ENCODE data around the gene OGFOD1.
"Not testable (repeated sequence)": the region's sequence is repeated elsewhere in the genome, so short reads cannot be mapped to it uniquely, and the experiment has no call there.

Gene OGFOD1

DNA sequence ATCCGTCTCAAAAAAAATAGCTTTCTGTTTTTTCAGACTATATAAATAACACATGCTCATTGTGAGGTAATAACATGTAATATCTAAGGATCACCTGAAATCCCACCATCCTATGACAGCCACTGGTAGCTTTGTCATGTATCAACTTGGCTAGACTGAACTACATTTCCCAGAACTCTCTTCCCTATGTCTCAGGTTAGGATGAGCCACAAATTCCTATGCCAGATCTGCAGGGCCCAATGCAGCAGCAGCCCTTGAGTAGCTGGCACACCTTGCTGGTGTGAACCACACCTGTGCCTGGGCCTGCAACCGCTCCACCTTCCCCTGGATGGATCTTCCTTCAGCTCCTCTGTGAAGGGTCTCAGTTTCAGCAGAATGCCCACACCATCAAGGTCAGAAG, 28.1 kb downstream of the OGFOD1 start:
- DNase-seq (ENCODE audit: low read depth, low spot score): no peak

DNA sequence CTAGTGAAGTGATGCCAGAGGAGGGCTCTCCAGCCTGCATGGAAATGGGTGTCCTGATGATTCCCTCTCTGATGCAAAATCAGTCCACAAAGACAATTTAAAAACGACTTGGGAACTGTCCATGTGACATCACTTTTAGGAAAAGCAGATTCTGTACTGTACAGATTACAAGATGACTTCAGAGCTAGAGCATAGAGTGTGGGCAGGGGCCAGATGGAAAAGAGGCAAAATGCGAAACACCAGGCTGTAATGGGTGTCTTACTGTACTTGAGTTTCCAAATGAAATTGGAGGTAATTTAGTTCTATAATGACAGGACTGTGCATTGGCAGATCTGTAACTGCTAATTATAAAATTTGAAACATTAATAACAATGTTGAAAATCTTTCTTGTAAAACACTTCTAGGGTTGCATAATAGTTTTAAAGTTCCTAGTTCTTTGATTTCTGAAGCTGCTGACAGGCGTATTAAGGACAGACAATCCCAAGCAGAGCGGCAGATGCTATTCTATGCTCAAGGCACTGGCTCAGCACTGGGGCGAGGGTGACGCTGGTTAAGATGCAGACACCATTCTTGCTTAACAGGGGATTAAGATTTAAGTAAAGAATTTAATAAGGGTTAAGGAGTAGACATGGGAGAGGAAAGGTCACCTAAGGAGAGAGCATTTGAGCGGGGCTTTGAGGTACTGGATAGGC, 29.6 kb downstream of the OGFOD1 start:
- no peak for DNase-seq (ENCODE audit: low read depth, low spot score)

DNA sequence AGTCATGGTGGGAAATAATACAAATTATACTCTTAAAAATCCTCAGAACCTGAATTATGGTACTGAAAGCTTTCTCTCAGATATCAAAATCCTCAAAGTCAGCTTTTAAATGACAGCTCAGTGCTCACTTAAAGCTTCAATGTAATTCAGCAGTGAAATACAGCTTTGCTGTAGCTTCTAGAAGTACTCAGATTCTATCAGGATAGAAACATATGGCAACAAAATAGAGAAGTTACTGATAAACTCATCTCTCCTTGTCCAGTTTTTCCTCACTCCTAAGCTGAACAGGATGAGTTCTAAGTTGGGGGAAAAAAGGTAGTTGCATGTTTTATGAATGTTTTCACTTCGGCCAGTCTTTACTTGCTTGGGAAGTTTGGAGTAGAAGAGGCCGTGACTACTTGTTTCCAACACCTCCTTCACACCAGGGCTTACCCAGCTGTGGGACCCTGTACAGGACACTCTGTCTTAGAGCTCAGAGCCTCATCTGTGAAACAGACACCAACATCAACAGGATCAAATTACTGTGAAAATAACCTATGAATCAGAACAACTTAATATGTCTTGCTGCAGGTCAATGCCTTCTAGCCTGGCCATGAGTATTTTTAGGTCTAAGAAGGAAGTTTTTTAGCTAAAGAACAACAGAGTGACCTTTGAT, 30.2 kb downstream of the OGFOD1 start:
- DNase-seq (ENCODE audit: low read depth, low spot score): peak; percentile 18

DNA sequence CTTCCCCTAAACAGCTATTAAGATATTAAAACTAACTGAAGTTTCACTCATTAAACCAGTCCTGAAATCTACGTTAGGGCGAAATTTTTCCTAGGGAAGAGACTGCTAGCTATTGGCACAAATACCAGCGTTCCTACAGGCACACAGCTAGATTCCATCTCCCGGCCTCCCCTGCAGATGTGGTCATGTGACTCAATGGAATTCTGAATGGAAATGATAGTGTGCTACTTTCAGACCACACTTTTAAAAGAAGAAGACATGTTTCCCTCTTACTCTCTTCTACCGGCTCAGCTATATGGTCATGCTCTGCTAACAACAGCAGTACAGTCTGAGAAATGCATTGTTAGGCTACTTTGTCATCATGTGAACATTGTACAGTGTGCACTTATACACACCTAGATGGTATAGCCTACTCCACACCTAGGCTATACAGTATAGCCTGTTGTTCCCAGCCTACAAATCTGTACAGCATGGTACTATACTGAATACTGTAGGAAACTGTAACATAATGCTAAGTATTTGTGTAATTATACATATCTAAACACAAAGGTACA, 31.4 kb downstream of the OGFOD1 start:
- DNase-seq (ENCODE audit: low read depth, low spot score): no peak

DNA sequence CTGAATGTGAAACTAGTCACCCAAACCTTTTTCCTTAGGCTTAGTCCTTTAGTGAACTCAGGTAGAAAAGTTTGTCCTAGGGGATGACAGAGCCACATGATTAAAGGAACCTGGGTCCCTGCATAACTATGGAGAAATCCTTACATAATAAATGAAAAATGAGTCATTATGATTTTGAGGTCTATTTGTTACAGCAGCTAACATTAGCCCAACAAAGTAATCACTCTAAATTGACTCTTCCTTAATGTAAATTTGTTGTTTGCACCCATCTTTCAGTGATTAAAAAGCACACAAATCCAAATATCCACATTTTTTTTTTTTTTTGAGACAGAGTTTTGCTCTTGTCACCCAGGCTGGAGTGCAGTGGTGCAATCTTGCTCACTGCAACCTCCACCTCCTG, 32.0 kb downstream of the OGFOD1 start:
- DNase-seq (ENCODE audit: low read depth, low spot score): no peak

DNA sequence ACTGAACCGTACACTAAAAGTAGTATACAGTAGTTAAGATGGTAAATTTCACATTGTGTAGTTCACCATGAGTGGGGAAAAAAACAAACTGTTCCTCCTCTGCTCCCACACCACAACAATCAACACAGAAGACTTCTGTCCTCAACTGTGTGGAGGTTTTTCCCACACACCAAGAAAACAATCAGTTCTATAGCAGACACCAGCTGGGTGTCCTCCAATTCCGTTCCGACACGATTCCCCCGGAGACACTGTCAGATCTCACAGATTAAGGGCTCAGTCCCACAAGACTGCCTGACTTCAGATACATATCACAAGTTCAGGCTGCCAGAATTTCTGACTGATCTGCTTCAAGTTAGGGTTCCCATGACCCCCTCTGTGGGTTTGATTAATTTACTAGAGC, 36.7 kb downstream of the OGFOD1 start:
- DNase-seq (ENCODE audit: low read depth, low spot score): no peak

DNA sequence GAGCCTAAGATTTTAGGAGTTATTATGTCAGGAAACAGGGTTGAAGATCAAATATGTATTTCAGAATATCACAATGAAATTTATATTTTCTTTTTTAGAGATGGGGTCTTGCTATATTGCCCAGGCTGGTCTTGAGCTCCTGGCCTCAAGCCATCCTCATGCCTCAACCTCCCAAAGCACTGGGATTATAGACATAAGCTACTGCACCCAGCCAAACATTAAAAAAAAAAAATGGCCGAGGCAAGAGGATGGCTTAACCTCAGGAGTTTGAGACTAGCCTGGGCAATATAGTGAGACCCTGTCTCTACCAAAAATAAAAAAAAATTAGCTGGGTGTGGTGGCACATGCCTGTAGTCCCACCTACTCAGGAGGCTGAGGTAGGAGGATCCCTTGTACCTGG, 37.5 kb downstream of the OGFOD1 start:
- DNase-seq (ENCODE audit: low read depth, low spot score): not testable (repeated sequence)

DNA sequence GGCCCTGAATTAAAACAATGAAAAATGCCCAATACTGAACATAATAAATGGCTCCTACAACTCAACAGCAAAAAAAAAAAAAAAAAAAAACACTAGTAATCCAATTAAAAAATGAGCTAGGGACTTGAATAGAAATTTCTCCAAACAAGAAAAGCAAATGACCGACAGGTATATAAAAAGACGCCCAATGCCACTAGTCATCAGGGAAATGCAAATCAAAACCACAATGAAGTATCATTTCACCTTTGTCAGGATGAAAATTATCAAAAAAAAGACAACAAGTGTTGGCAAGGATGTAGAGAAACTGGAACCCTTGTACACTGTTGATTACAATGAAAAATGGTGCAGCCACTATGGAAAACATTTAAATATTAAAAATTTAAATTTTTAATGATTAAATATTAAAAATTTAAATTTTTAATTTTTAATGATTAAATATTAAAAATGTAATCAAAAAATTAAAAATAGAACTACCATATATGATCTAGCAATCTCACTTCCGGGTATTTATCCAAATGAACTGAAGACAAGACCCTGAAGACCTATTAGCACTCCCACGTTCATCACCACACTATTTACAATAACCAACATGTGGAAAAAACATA, 40.4 kb downstream of the OGFOD1 start:
- DNase-seq (ENCODE audit: low read depth, low spot score): no peak

DNA sequence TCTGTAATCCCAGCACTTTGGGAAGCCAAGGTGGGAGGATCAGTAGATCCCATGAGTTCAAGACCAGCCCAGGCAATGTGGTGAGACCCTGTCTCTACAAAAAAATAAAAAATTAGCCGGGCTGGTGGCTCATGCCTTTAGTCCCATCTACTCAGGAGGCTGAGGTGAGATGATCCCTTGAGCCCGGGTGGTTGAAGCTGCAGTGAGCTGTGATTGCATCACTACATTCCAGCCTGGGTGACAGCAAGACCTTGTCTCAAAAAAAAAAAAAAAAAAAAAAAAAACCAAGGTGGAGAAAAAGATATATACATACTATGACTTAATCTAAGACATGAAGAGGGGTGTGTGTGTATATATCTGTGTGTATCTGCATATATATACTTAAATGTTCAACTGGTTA, 41.8 kb downstream of the OGFOD1 start:
- DNase-seq (ENCODE audit: low read depth, low spot score): no peak

DNA sequence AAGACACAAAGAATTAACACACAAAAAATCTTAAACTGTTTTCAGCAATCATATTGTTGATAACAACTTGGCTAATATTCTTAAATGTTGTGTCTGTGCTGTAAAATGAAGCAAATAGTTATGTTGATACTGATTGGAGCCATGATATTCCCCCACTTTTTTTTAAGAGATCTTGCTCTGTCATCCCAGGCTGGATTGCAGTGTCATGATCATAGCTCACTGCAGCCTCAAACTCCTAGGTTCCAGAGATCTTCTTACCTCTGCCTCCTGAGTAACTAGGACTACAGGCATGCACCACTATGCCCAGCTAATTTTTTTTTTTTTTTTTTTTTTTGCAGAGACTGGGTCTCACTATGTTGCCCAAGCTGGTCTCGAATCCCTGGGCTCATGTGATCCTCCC, 42.5 kb downstream of the OGFOD1 start:
- DNase-seq (ENCODE audit: low read depth, low spot score): no peak

DNA sequence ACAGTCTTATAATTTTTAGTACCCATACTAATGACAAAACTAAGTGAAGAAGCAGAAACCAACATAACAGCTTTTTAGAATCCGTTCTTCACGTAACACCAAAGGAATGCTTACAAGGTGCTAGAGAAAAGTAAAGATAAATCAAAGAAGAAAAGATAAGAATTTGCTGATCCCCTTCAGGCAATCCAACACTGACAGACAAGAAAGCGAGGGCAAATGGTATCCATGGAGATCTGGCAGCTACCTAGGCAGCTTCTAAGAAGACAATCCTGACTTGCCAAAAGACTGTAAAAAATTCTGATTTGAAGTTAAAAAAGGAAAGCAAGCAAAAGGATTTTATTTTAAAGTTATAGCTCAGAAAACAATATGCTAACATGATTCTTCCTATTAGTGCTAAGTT, 53.8 kb downstream of the OGFOD1 start:
- no peak for DNase-seq (ENCODE audit: low read depth, low spot score)

DNA sequence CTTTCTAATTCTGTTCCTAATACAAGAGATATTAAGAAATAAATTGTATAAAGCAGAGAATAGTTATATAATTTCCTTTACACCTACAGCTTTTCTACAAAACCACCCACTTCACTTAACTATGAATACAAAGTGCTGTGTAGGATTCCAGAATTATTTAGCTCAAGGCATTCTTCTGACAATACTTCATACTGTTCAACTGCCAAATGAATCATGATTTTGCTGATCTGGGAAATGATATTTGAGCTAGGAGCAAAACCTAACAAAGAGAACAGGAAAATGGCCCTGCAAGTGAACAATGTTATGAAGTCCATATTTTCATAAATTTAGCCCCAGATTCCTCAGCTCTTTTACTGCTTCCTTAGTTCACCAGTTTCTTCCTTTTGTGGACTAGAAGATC, 55.6 kb downstream of the OGFOD1 start:
- no peak for DNase-seq (ENCODE audit: low read depth, low spot score)

DNA sequence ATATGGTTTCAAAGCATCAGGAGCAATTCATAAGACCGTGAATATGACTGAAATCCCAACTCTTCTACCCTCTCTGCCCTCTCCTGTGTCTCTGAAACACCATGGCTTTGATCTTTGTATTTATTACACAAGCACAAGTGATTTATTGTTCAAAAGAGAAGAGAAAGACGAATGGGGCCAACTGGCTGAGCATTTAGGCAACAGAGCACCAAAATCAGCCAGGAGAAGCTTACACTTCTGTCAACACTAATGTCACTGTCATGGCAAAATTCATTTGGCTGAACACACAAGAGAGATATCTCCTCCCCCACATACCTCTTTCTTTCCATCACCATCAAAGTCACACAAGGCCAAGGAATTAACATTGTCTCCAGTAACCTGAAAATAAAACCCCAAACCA, 59.2 kb downstream of the OGFOD1 start:
- DNase-seq (ENCODE audit: low read depth, low spot score): no peak

DNA sequence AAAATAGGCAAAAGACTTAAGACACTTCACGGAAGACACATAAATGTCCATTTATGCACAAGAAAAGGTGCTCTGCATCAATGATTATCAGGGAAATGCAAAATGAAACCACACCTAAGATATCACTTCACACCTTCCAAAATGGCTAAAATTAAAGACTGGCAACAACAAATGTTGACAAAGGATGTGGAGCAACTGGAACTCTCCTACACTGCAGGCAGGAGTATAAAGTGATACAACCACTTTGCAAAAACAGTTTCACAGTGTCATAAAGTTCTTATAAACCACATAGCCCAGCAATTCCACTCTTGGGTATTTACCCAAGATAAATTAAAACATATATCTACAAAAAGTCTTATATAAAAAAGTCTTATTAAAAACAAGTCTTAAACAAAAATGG, 60.7 kb downstream of the OGFOD1 start:
- no peak for DNase-seq (ENCODE audit: low read depth, low spot score)

DNA sequence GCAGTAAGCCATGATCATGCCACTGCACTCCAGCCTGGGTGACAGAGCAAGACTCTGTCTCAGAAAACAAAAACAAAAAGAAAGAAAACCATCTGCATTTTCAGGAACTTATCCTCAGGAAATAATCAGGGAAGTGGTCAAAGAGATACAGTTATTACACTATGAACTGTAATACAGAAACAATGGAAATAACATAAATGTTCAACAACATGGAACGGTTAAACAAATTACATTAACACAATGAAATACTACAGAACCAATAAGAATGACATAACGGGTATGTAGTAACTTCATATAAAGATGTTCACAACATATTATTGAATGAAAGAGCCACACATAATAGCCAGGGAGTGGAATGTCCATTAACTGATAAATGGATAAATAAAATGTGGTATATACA, 61.7 kb downstream of the OGFOD1 start:
- DNase-seq (ENCODE audit: low read depth, low spot score): no peak

DNA sequence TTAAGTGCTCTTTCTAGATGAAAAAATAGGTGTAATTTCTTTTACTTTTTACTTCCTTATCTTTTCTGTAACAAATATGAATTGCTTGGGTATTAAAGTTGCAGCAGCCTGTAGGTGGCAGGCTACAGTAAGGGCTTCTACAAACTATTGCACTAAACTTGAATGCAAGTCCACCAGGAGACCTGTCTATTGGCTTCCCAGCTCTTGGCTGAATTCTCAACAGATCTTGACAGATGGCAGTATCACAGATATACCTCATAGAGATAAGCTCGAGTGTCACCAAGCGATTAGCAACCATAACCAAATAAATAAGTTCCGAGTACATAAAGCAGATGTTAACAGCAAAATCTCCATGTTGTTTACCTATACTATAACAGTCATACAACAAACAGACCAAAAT, 62.6 kb downstream of the OGFOD1 start:
- peak; percentile 39 for DNase-seq (ENCODE audit: low read depth, low spot score)

DNA sequence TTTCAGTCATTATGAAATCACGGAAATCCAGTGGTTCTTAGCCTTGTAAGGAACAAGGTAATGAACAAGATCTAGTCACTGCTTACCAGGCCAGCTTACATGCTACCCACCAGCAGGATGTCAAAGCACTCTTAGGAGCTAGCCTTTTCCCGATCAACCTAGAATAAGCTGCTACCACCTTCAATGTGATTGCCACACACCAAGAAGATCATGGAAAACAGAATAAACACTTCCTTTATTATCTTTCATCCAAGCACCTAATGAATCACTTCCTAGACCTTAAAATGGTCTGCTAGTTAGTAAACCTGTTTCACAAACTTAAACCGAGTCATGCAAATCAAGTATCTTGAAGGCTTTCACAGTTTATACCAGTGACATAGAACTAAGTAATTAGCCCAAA, 63.5 kb downstream of the OGFOD1 start:
- no peak for DNase-seq (ENCODE audit: low read depth, low spot score)

DNA sequence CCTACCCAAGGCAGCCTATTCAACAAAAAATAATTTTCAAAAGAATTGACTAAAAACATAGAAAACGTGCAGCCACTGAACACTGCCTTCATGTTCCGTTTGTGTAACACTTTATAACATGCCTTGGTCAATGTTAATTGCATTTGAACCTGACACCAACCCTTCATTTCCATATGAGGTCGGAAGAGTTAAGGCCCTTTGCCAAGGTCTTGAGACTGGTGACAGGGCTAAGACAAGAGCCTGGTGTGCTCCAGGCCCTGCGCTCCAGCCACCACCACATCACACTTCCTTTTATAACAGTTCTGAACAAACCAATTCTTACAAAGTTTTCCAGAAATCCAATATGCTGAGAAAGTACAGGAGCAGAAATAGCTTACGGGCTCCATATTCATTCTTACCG, 64.3 kb downstream of the OGFOD1 start:
- no peak for DNase-seq (ENCODE audit: low read depth, low spot score)

DNA sequence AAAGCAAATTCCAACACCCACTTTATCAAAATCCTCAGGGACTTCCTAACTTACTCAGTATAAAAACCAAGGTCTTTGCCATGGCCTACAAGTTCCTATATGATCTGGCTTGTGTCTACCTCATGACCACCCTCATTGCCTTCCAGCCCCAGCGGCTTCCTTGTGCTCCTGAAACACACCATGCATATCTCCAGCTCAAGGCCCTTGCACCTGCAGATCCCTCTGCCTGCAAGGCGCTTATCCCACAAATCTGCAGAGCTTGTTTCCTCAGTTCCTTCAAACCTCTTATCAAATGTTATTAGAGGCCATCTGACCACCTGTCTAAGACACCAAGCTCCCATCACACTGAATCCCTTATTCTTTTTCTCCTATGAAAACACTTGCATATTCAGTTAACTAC, 65.9 kb downstream of the OGFOD1 start:
- DNase-seq (ENCODE audit: low read depth, low spot score): no peak

DNA sequence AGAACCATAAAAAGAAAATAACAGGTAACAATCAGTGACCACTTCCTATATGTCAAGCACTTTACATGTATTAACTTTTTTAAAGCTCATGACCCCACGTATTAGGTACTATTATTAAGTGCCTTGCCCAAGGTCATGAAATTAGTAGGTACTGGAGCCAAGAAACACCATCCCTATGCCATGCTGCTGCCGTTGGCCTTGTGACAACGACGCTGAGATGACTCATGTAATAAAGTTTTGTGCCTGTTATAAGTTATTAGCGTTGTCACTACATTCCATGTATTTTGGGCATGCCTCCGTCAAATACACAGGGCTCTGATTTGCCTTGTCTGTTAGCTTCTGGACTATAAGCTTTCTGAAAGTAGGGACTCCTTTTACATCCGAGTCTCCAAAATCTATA, 67.1 kb downstream of the OGFOD1 start:
- no peak for DNase-seq (ENCODE audit: low read depth, low spot score)

DNA sequence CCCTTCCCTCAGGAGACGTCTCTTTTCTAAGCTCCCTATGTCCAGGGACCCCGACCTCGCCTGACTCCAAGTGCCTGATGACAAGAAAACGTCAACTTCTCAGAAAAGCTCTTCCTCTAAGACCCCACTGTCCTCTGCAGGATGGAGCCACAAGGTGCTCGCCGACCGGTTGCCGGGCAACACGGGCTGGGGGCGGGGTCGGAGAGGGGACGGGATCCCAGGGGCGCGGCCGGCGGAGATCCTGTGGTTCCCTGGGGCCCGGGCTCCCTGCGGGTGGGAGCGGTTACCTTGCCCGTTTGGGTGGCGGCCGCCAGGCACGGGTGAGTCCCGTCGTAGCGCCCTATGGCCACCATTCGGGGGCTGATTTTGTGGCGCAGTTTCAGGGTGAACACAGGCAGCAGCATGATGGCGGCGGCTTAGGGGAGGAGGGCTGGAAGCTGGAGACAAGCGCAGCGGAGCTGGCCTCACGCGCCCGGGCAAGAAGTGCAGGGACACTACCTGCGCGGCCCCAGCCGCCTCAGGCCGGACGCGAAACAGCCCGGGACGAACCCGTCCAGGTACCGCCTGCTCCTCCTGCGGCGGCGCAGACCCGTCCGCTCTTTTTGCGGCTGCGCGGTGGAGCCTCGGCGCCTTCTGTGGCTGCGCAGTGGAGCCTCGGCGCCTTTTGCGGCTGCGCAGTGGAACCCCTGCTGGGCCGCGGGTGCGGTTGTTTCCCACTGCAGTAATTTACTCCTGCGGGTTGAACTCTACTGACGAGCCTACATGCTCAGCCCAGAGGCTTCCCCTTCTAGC, 68.3 kb downstream of the OGFOD1 start, which contains the start of gene BBS2:
Gene BBS2, minus strand, starts transcription at position 566 of the 792 bp plus-strand sequence. Its CDS starts 162 bp downstream, at position 404.
- peak; percentile 36 for DNase-seq (ENCODE audit: low read depth, low spot score)

DNA sequence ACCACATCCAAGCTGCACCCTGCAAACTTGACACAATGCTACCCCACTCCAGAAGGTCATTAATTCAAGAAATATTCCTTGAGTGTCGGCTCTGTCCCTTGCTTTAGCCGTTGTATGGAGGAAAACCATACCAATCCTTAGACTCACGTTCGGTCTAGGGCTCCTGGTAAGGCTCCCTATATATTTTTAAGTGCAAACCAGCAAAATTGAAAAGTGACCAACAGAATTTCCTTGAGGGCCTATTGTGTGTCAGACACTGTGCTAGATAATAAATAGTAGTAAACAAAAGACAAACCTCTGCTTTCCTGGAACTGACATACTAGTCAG, 68.9 kb downstream of the OGFOD1 start:
- DNase-seq (ENCODE audit: low read depth, low spot score): no peak

All from smooth muscle cell of the brain vasculature (primary cell).